Breast epithelium (tissue), 4 donors: ENCODE measurements around the gene WDR36. TPM values are rescaled to one million over a fixed set of nuclear protein-coding genes. Genes with fewer than 3 reads are reported as not detected.
A peak's percentile ranks its signal among the peaks of the same experiment; 100 is the strongest.

Source experiments
- DNase-seq, 2 donors: peaks; one replicate each; pipeline ENCODE4 v3.0.0-alpha.2; 2019; ENCODE audit warnings: low spot score in 2 of 2
- H3K27ac ChIP-seq, 2 donors: fragments of 200-600 bp; sonication (generic) in 1 of 2; one replicate each; pipeline ENCODE4 v1.5.1; 2016 to 2019; ENCODE audit warnings: mild to moderate bottlenecking in 1 of 2
- H3K27me3 ChIP-seq, 2 donors: fragments of 200-600 bp; sonication (generic) in 1 of 2; one replicate each; pipeline versions ENCODE4 v1.5.1 to v1.6.0; 2017 to 2019; ENCODE audit warnings: control low read depth in 1 of 2, mild to moderate bottlenecking in 1 of 2
- H3K36me3 ChIP-seq: fragments of 200-600 bp; one replicate; pipeline ENCODE4 v1.5.1; 2019
- H3K4me1 ChIP-seq, 2 donors: fragments of 200-600 bp; sonication (generic); one replicate each; pipeline ENCODE4 v1.5.1; 2016 to 2019; ENCODE audit warnings: control low read depth in 1 of 2
- H3K4me3 ChIP-seq, 3 donors: fragments of 200-600 bp; sonication (generic); 1 replicate in 2 of 3; 2 replicates in 1 of 3; pipeline ENCODE4 v1.5.1; 2016 to 2019; ENCODE audit warnings: mild to moderate bottlenecking in 3 of 3, moderate library complexity in 2 of 3
- H3K9me3 ChIP-seq, 2 donors: fragments of 200-600 bp; sonication (generic) in 1 of 2; one replicate each; pipeline ENCODE4 v1.5.1; 2016 to 2019; ENCODE audit warnings: control low read depth in 1 of 2
- CTCF ChIP-seq, 3 donors: fragments of 450-650 bp; IDR thresholded peaks; one replicate each; pipeline ENCODE4 v1.5.1; 2016 to 2017; ENCODE audit warnings: antibody characterized with exemption in 3 of 3, mild to moderate bottlenecking in 3 of 3, moderate library complexity in 3 of 3
- POLR2A ChIP-seq: fragments of 450-650 bp; IDR thresholded peaks from one replicate; pipeline ENCODE4 v1.6.1; 2016; ENCODE audit warnings: antibody characterized with exemption, mild to moderate bottlenecking, moderate library complexity
- POLR2AphosphoS5 ChIP-seq, 3 donors: sonication (generic); formaldehyde crosslinking; IDR thresholded peaks; one replicate each; pipeline ENCODE4 v1.6.1; 2017; ENCODE audit warnings: antibody characterized with exemption in 3 of 3
- intact Hi-C: fragments of 100-400 bp; cut with DNase I; formaldehyde crosslinking; loops from one replicate; pipeline ENCODE4 v1.15.1; 2023; ENCODE audit warnings: low total_unique reads
- total RNA-seq, 3 donors: library from RNA; depleted of rRNA; stranded (reverse); fragments of >200 nt; gene quantifications; one replicate each; pipeline ENCODE4 v1.1.0, GENCODE V29; 2016

Gene WDR36
- total RNA-seq, 3 donors from 2014 or later: 27.2 to 41.4 (median 37.2) TPM

GRCh38 chr5:111063709-111064322 lies 28.3 kb upstream of the WDR36 start:
- no peak overlapping the region for H3K4me3 ChIP-seq
- H3K27ac ChIP-seq: no peak overlapping the region
- peaks cover 0 to 2% of the 10 kb centered on the region in 2 donors for H3K27me3 ChIP-seq
- H3K4me1 ChIP-seq: no peaks in the 10 kb centered on the region
- no peaks in the 10 kb centered on the region for H3K9me3 ChIP-seq
- no peak for TF ChIP-seq POLR2A
- peak in 1 of 3 donors; percentile 27 for TF ChIP-seq CTCF (IDR thresholded peaks at IDR 0.05)
- H3K36me3 ChIP-seq: no peaks in the 10 kb centered on the region
- DNase-seq: no peak
- intact Hi-C loops: no loop called here

GRCh38 chr5:111066261-111066938 lies 25.7 kb upstream of the WDR36 start:
- DNase-seq: no peak
- Histone ChIP-seq H3K4me1 (no peaks in the 10 kb centered on the region), H3K4me3 (no peak overlapping the region), H3K27ac (peak overlapping the region in 1 of 2 donors; percentile 35), H3K36me3 (no peaks in the 10 kb centered on the region), H3K27me3 (peaks cover 0 to 4% of the 10 kb centered on the region in 2 donors), H3K9me3 (no peaks in the 10 kb centered on the region)
- no peak for TF ChIP-seq POLR2AphosphoS5 (IDR thresholded peaks at IDR 0.05)
- TF ChIP-seq CTCF (IDR thresholded peaks at IDR 0.05): no peak
- TF ChIP-seq POLR2A: no peak
- intact Hi-C loops: no loop called here

GRCh38 chr5:111068213-111068612 lies 23.9 kb upstream of the WDR36 start:
- TF ChIP-seq POLR2A (no peak), POLR2AphosphoS5 (IDR thresholded peaks at IDR 0.05) (no peak), CTCF (IDR thresholded peaks at IDR 0.05) (no peak)
- intact Hi-C loops: no loop called here

GRCh38 chr5:111069839-111070238 lies 22.3 kb upstream of the WDR36 start:
- H3K36me3 ChIP-seq: no peaks in the 10 kb centered on the region
- intact Hi-C loops: no loop called here
- DNase-seq: no peak
- no peaks in the 10 kb centered on the region for H3K4me1 ChIP-seq
- H3K4me3 ChIP-seq: no peak overlapping the region
- no peak for TF ChIP-seq CTCF (IDR thresholded peaks at IDR 0.05)
- TF ChIP-seq POLR2AphosphoS5 (IDR thresholded peaks at IDR 0.05): no peak
- no peak for TF ChIP-seq POLR2A
- peaks cover 0 to 4% of the 10 kb centered on the region in 2 donors for H3K27me3 ChIP-seq
- H3K27ac ChIP-seq: no peak overlapping the region
- no peaks in the 10 kb centered on the region for H3K9me3 ChIP-seq

More at GRCh38 chr5:111068213-111068612, 23.9 kb upstream of the WDR36 start:
- H3K27ac ChIP-seq: no peak overlapping the region
- H3K9me3 ChIP-seq: no peaks in the 10 kb centered on the region
- no peak overlapping the region for H3K4me3 ChIP-seq
- H3K27me3 ChIP-seq: peaks cover 0 to 4% of the 10 kb centered on the region in 2 donors
- no peak for DNase-seq
- H3K36me3 ChIP-seq: no peaks in the 10 kb centered on the region
- H3K4me1 ChIP-seq: no peaks in the 10 kb centered on the region
